ENCODE data around the gene TCEANC2.

GRCh38 chr1:54117815-54118563 lies 64.6 kb downstream of the TCEANC2 start:
- TF ChIP-seq CTCF (IDR thresholded peaks at IDR 0.05) (no peak), POLR2A (IDR thresholded peaks at IDR 0.05) (no peak)

All from esophagus squamous epithelium (tissue), 4 donors.